K562 treated with DMSO at 1 percent for 24 hours (cell line): ENCODE measurements around the gene TOP1. TPM values are rescaled to one million over a fixed set of nuclear protein-coding genes. Genes with fewer than 3 reads are reported as not detected.

Experiments
- total RNA-seq: library from RNA; unstranded; fragments of 300-600 nt; gene quantifications from 2 replicates; pipeline ENCODE4 v1.2.3, GENCODE V29; 2022; ENCODE audit warnings: low read depth; ENCODE audit not compliant: insufficient read depth

Gene TOP1
- total RNA-seq: 65.5 and 73.9 TPM in 2 replicates

DNA sequence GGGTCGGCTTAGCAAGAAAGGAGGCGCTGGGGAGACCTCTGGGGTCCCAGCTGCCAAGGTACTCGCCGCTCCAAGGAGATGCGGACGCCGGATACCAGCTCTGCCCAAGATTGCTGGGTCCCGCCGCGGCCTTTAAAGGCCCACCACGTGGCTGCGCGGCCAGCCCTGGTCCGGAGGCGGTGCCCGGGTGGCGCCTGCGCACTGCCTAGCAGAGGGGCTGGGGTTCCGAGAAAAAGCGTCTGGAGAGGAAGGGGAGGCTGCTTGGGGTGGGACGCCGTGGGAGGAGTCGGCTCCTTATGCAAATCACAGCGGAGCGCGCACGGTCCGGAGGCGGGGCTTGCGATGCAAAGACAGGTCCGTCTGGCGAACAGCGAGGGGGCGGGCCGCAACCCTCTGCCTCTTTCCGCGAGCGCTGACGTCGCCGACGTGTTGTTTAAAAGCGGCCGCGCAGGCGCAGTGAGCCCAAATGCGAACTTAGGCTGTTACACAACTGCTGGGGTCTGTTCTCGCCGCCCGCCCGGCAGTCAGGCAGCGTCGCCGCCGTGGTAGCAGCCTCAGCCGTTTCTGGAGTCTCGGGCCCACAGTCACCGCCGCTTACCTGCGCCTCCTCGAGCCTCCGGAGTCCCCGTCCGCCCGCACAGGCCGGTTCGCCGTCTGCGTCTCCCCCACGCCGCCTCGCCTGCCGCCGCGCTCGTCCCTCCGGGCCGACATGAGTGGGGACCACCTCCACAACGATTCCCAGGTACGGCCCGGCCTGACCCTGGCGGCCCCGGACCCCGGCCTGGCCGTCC is at the start of gene TOP1:
Gene TOP1 (plus strand): TSS at position 464 of the 791 bp plus-strand sequence. CDS start 246 bp downstream, at position 710.

DNA sequence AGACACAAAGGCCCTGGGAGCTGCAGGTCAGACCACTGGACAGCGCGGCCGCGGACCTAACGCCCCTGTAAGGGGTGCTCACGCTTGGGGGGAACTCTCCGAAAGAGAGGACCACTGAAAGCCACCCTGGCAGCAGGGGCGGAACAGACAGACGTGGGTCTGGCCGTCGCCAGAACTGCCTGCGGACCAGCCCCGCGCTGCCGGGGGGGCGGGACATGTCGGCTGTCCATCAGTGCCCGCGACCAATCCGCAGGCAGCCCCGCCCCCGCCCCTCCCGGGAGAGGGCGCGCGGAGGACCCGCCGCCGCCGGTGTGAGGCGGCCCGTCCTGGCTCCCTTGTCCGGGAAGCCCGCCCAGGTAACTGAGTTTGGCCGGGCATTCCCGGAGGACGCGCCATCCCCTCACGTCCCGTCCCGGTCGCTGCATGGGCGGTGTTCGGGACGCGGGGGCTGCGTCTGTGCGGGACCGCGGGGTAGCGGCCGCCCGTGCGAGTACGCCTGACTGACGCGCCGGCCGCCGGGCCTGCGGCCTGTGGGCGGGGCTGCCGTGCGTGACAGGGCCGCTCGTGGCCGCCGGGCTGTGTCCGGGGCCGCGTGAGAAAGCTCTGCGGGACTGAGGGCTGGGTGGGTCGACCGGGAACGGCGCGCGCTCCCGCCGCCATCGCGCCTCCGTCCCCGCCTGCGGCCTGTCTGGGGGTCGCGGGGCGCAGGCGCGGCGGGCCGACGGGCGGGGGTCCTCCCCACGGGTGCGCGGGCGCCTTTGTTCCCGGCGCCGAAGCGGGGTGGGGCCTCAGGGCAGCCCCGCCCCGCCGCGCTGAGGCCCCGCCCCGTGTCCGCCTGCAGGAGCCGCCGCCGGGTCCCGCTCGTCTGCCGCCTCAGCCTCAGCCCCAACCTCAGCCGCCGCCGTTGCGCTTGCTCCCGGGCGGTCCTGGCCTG is 108.3 kb downstream of the TOP1 start, which contains the start of gene PLCG1:
Gene PLCG1 (plus strand): TSS at position 864 of the 934 bp plus-strand sequence. CDS start 99 bp downstream, outside the sequence.

Other genes starting within 250 kb of the TOP1 start
- 48.4 and 49.7 TPM in 2 replicates for gene PLCG1, start 108.7 kb downstream of the TOP1 start, total RNA-seq